ENCODE measurements around the gene TLCD3B. TPM values are rescaled to one million over a fixed set of nuclear protein-coding genes. Genes with fewer than 3 reads are reported as not detected.

Gene TLCD3B
- total and polyA plus RNA-seq, 2 donors, result 0.22 to 0.32 TPM

- 92% methylated on average over 9 of the region's 9 CpGs for WGBS
- Histone ChIP-seq H3K36me3 (ENCODE audit: insufficient read depth) (peaks cover 2% of the 10 kb centered on the region), H3K4me3 (ENCODE audit: low read depth, low read length) (no peak overlapping the region), H3K27ac (ENCODE audit: low read depth) (no peak overlapping the region), H3K4me1 (ENCODE audit: insufficient read depth) (peaks cover 2% of the 10 kb centered on the region)
- DNase-seq (ENCODE audit: extremely low spot score), result no peak
Observed at GRCh38 chr16:29978564-29979270, 52.4 kb downstream of the TLCD3B start.

- Histone ChIP-seq H3K4me1 (ENCODE audit: insufficient read depth) (peaks cover 2% of the 10 kb centered on the region), H3K36me3 (ENCODE audit: insufficient read depth) (peaks cover 2% of the 10 kb centered on the region), H3K4me3 (ENCODE audit: low read depth, low read length) (no peak overlapping the region), H3K27ac (ENCODE audit: low read depth) (no peak overlapping the region)
- WGBS, result 91% methylated on average over 9 of the region's 9 CpGs
- no peak for DNase-seq (ENCODE audit: extremely low spot score)
Observed at GRCh38 chr16:29978081-29978480, 53.0 kb downstream of the TLCD3B start.

DNA sequence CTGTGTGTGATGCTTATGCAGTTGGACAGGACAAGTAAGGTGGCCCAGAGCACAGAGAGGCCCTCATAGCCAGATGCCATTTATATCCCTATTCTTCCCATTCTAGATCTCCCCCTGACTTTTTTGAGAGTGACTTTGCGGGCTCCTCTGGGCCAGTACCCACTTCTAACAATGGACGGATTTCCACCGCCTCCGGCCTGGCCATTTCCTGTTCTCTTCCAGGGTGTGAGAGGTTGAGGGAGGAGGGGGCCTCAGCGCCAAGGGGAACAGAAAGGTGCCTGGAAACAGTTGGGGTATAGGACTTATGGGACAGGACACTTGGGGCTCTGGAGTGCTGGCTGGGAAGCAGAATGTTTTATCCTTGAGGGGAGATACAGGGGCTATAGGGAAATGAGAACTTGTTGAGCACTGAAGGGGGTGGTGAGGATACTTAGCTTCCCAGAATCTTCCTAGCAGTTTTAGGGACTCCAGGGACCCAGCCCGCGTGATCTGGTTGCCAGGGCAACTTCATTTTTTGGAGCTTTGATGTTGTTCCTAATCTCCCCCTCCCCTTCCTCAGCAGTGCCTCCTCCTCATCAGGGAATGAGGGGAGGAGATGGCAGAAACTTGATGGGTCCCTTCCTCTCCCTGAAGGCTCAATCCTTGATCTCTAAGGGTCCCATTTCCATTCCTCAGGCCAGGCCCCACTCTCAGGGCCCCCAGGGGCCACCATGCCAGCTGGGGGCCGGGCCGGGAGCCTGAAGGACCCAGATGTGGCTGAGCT lies 53.8 kb downstream of the TLCD3B start:
- Histone ChIP-seq H3K4me1 (ENCODE audit: insufficient read depth) (peaks cover 2% of the 10 kb centered on the region), H3K36me3 (ENCODE audit: insufficient read depth) (peaks cover 2% of the 10 kb centered on the region), H3K4me3 (ENCODE audit: low read depth, low read length) (no peak overlapping the region), H3K27ac (ENCODE audit: low read depth) (no peak overlapping the region)
- 78% methylated on average over 9 of the region's 9 CpGs for WGBS
- no peak for DNase-seq (ENCODE audit: extremely low spot score)

DNA sequence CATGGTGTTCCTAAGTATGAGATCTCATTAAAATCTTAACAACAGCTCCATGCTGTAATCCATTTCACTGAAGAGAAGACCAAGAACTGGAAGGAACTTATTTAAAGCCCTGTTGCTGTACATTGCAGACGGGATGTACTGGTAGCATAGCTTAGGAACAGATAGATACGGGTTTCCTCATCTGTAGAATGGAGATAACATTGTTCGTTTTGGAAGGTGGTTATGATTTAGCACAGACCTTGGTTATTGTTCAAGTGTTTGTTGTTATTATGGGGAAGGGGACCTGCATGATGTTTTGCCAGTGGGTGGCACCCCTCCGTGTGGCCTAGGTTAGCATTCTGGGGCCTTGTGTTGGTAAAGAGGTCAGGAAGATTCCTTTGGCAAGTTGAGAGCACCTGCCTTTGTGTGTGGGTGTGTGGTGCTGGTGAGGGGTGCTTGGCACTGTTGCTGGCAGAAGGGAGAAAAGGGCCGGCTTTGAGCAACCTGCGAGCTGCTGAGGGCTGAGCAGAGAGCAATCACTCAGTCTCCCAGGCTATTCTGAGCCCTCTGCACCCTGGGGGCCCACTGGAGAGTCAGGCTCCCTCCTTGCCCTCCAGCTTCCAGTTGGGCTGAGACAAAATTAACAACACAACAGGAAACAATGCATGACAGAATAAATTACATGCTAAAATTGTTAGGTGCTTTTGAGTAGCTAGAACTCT lies 55.1 kb downstream of the TLCD3B start:
- Histone ChIP-seq H3K4me1 (ENCODE audit: insufficient read depth) (peaks cover 2% of the 10 kb centered on the region), H3K4me3 (ENCODE audit: low read depth, low read length) (no peak overlapping the region)

GRCh38 chr16:29975134-29975538 lies 55.9 kb downstream of the TLCD3B start:
- 55% methylated on average over 5 of the region's 5 CpGs for WGBS
- peaks cover 2% of the 10 kb centered on the region for H3K4me1 ChIP-seq (ENCODE audit: insufficient read depth)
- DNase-seq (ENCODE audit: extremely low spot score), result no peak
- H3K27ac ChIP-seq (ENCODE audit: low read depth), result no peak overlapping the region
- H3K4me3 ChIP-seq (ENCODE audit: low read depth, low read length), result peak overlapping the region; percentile 68
- no peaks in the 10 kb centered on the region for H3K36me3 ChIP-seq (ENCODE audit: insufficient read depth)

More for the DNA sequence above, 55.1 kb downstream of the TLCD3B start:
- Histone ChIP-seq H3K36me3 (ENCODE audit: insufficient read depth) (no peaks in the 10 kb centered on the region), H3K27ac (ENCODE audit: low read depth) (no peak overlapping the region)
- WGBS, result 23% methylated on average over 6 of the region's 6 CpGs
- no peak for DNase-seq (ENCODE audit: extremely low spot score)

Other genes starting within 250 kb of the TLCD3B start
- gene KIF22, start 240.5 kb downstream of the TLCD3B start, total RNA-seq, result 37.0 TPM
- gene KIF22, start 240.5 kb downstream of the TLCD3B start, polyA plus RNA-seq, result 27.0 TPM
- 136 TPM for gene MAZ, start 224.7 kb downstream of the TLCD3B start, total RNA-seq
- gene MAZ, start 224.7 kb downstream of the TLCD3B start, polyA plus RNA-seq, result 171 TPM
- gene PRRT2, start 219.1 kb downstream of the TLCD3B start, total RNA-seq, result 7.9 TPM
- 8.2 TPM for gene PRRT2, start 219.1 kb downstream of the TLCD3B start, polyA plus RNA-seq
- 14.1 TPM for gene PAGR1, start 215.1 kb downstream of the TLCD3B start, total RNA-seq
- 27.1 TPM for gene PAGR1, start 215.1 kb downstream of the TLCD3B start, polyA plus RNA-seq
- gene MVP, start 210.8 kb downstream of the TLCD3B start, total RNA-seq, result 42.7 TPM
- gene MVP, start 210.8 kb downstream of the TLCD3B start, polyA plus RNA-seq, result 143 TPM
- 35.1 TPM for gene CDIPT, start 168.0 kb downstream of the TLCD3B start, total RNA-seq
- 179 TPM for gene CDIPT, start 168.0 kb downstream of the TLCD3B start, polyA plus RNA-seq
- gene SEZ6L2, start 131.7 kb downstream of the TLCD3B start, total RNA-seq, result 7.7 TPM
- 1.5 TPM for gene SEZ6L2, start 131.7 kb downstream of the TLCD3B start, polyA plus RNA-seq
- gene ASPHD1, start 130.8 kb downstream of the TLCD3B start, total RNA-seq, result 0.16 TPM
- 1.1 TPM for gene ASPHD1, start 130.8 kb downstream of the TLCD3B start, polyA plus RNA-seq
- 10.4 TPM for gene KCTD13, start 105.0 kb downstream of the TLCD3B start, total RNA-seq
- 20.9 TPM for gene KCTD13, start 105.0 kb downstream of the TLCD3B start, polyA plus RNA-seq
- 43.1 TPM for gene TMEM219, start 69.2 kb downstream of the TLCD3B start, total RNA-seq
- 120 TPM for gene TMEM219, start 69.2 kb downstream of the TLCD3B start, polyA plus RNA-seq
- gene TAOK2, start 57.4 kb downstream of the TLCD3B start, total RNA-seq, result 35.6 TPM
- gene TAOK2, start 57.4 kb downstream of the TLCD3B start, polyA plus RNA-seq, result 37.9 TPM
- gene HIRIP3, start 35.7 kb downstream of the TLCD3B start, total RNA-seq, result 8.4 TPM
- 27.2 TPM for gene HIRIP3, start 35.7 kb downstream of the TLCD3B start, polyA plus RNA-seq
- gene INO80E, start 35.0 kb downstream of the TLCD3B start, total RNA-seq, result 22.3 TPM
- gene INO80E, start 35.0 kb downstream of the TLCD3B start, polyA plus RNA-seq, result 82.3 TPM
- 0.32 TPM for gene DOC2A, start 20.2 kb downstream of the TLCD3B start, total RNA-seq
- 0.53 TPM for gene DOC2A, start 20.2 kb downstream of the TLCD3B start, polyA plus RNA-seq
- not detected for gene C16orf92, start 8.1 kb downstream of the TLCD3B start, total RNA-seq
- not detected for gene C16orf92, start 8.1 kb downstream of the TLCD3B start, polyA plus RNA-seq
- 126 TPM for gene ALDOA, start 34.5 kb upstream of the TLCD3B start, total RNA-seq
- gene ALDOA, start 34.5 kb upstream of the TLCD3B start, polyA plus RNA-seq, result 1,530 TPM
- 56.2 TPM for gene PPP4C, start 44.7 kb upstream of the TLCD3B start, total RNA-seq
- gene PPP4C, start 44.7 kb upstream of the TLCD3B start, polyA plus RNA-seq, result 93.8 TPM
- gene TBX6, start 60.7 kb upstream of the TLCD3B start, total RNA-seq, result 0.79 TPM
- 2.2 TPM for gene TBX6, start 60.7 kb upstream of the TLCD3B start, polyA plus RNA-seq
- 16.5 TPM for gene YPEL3, start 64.9 kb upstream of the TLCD3B start, total RNA-seq
- 117 TPM for gene YPEL3, start 64.9 kb upstream of the TLCD3B start, polyA plus RNA-seq
- 4.6 TPM for gene GDPD3, start 82.3 kb upstream of the TLCD3B start, total RNA-seq
- 5.1 TPM for gene GDPD3, start 82.3 kb upstream of the TLCD3B start, polyA plus RNA-seq
- gene MAPK3, start 91.9 kb upstream of the TLCD3B start, total RNA-seq, result 14.6 TPM
- 120 TPM for gene MAPK3, start 91.9 kb upstream of the TLCD3B start, polyA plus RNA-seq
- gene CORO1A, start 152.3 kb upstream of the TLCD3B start, total RNA-seq, result 9.6 TPM
- gene CORO1A, start 152.3 kb upstream of the TLCD3B start, polyA plus RNA-seq, result 37.2 TPM
- gene BOLA2B, start 162.4 kb upstream of the TLCD3B start, total RNA-seq, result 10.2 TPM
- 97.5 TPM for gene BOLA2B, start 162.4 kb upstream of the TLCD3B start, polyA plus RNA-seq
- 15.4 TPM for gene SLX1A, start 162.6 kb upstream of the TLCD3B start, total RNA-seq
- 42.7 TPM for gene SLX1A, start 162.6 kb upstream of the TLCD3B start, polyA plus RNA-seq
- gene SULT1A3, start 168.0 kb upstream of the TLCD3B start, total RNA-seq, result 3.2 TPM
- gene SULT1A3, start 168.0 kb upstream of the TLCD3B start, polyA plus RNA-seq, result 7.5 TPM
- 3.8 TPM for gene NPIPB13, start 217.2 kb upstream of the TLCD3B start, total RNA-seq
- 3.7 TPM for gene NPIPB13, start 217.2 kb upstream of the TLCD3B start, polyA plus RNA-seq